ENCODE measurements around the gene PRKCZ. TPM values are rescaled to one million over a fixed set of nuclear protein-coding genes. Genes with fewer than 3 reads are reported as not detected.

The PRKCZ gene
- total and polyA plus RNA-seq, 2 experiments from 2014 or later = 26.2 to 36.9 TPM

DNA sequence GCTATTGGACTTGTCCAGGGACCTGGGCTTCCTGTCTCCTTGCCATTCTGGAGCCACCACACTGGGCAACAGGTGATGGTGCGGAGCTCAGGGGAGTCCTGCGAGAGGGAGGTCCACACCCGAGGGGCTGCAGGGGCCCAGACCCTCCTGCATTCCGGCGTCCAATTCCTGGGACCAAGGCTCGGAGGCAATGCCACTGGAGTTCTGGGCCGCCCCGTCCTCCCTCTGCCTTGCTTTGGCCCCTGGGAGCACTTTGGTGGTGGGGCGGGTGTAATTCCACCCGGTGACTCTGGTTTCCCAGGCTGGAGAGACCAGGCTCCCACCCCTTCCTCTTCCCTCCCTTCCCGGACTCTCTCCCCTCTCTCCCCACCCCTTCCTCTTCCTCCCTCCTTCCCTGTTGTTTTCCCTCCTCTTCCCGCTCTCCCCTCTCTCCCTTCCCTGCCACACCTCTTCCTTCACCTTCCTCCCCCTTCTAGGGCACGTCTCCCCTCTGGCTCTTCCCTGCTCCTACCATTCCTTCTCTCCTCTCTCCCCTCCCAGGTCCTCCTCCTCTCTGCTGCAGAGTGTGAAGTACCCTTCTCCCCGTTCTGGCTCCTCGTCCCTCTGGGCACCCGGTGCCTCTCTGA lies 2.0 kb downstream of the PRKCZ start:
- peaks cover 18% of the 10 kb centered on the region; the same call in 1 of the 2 replicates for H3K4me1 ChIP-seq (ENCODE audit: insufficient read depth)
- DNase-seq (ENCODE audit: low spot score) = no peak
- H3K79me2 ChIP-seq (replicated peaks; ENCODE audit: insufficient read depth) = peaks cover 40% of the 10 kb centered on the region
- peaks cover 20% of the 10 kb centered on the region for H3K4me1 Mint-ChIP-seq
- no peak for ATAC-seq
- peak overlapping the region; percentile 92 for H3K4me3 ChIP-seq
- no peak overlapping the region for H3K27ac ChIP-seq (ENCODE audit: low read depth)
- peaks cover 14% of the 10 kb centered on the region for H3K36me3 Mint-ChIP-seq (ENCODE audit: low read depth)
- H3K4me2 ChIP-seq = peak overlapping the region; percentile 96; the same call in 1 of the 2 replicates
- H3F3A ChIP-seq (replicated peaks; ENCODE audit: low read depth) = peaks cover 13% of the 10 kb centered on the region
- no peak overlapping the region for H3K27ac Mint-ChIP-seq
- TF ChIP-seq, protein P1, sequence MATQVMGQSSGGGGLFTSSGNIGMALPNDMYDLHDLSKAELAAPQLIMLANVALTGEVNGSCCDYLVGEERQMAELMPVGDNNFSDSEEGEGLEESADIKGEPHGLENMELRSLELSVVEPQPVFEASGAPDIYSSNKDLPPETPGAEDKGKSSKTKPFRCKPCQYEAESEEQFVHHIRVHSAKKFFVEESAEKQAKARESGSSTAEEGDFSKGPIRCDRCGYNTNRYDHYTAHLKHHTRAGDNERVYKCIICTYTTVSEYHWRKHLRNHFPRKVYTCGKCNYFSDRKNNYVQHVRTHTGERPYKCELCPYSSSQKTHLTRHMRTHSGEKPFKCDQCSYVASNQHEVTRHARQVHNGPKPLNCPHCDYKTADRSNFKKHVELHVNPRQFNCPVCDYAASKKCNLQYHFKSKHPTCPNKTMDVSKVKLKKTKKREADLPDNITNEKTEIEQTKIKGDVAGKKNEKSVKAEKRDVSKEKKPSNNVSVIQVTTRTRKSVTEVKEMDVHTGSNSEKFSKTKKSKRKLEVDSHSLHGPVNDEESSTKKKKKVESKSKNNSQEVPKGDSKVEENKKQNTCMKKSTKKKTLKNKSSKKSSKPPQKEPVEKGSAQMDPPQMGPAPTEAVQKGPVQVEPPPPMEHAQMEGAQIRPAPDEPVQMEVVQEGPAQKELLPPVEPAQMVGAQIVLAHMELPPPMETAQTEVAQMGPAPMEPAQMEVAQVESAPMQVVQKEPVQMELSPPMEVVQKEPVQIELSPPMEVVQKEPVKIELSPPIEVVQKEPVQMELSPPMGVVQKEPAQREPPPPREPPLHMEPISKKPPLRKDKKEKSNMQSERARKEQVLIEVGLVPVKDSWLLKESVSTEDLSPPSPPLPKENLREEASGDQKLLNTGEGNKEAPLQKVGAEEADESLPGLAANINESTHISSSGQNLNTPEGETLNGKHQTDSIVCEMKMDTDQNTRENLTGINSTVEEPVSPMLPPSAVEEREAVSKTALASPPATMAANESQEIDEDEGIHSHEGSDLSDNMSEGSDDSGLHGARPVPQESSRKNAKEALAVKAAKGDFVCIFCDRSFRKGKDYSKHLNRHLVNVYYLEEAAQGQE (IDR thresholded peaks at IDR 0.05; ENCODE audit: unreplicated experiment) = no peak
- TF ChIP-seq NANOG (IDR thresholded peaks at IDR 0.05; ENCODE audit: borderline replicate concordance) (no peak), JUNB (IDR thresholded peaks at IDR 0.05; ENCODE audit: unreplicated experiment) (no peak), ZNF331 (CRISPR knock-in tag; IDR thresholded peaks at IDR 0.05; ENCODE audit: low read depth) (no peak), CREB1 (CRISPR knock-in tag; IDR thresholded peaks at IDR 0.05; ENCODE audit: low read depth) (no peak), ZNF114 (CRISPR knock-in tag; IDR thresholded peaks at IDR 0.05) (no peak), STAT1 (IDR thresholded peaks at IDR 0.05; ENCODE audit: unreplicated experiment) (no peak), POLR2AphosphoS5 (IDR thresholded peaks at IDR 0.05; ENCODE audit: low read depth) (no peak), EZH2phosphoT487 (IDR thresholded peaks at IDR 0.05; ENCODE audit: unreplicated experiment) (no peak), EZH2 (IDR thresholded peaks at IDR 0.05; ENCODE audit: low read depth, unreplicated experiment) (no peak)
- TF ChIP-seq, protein P2, sequence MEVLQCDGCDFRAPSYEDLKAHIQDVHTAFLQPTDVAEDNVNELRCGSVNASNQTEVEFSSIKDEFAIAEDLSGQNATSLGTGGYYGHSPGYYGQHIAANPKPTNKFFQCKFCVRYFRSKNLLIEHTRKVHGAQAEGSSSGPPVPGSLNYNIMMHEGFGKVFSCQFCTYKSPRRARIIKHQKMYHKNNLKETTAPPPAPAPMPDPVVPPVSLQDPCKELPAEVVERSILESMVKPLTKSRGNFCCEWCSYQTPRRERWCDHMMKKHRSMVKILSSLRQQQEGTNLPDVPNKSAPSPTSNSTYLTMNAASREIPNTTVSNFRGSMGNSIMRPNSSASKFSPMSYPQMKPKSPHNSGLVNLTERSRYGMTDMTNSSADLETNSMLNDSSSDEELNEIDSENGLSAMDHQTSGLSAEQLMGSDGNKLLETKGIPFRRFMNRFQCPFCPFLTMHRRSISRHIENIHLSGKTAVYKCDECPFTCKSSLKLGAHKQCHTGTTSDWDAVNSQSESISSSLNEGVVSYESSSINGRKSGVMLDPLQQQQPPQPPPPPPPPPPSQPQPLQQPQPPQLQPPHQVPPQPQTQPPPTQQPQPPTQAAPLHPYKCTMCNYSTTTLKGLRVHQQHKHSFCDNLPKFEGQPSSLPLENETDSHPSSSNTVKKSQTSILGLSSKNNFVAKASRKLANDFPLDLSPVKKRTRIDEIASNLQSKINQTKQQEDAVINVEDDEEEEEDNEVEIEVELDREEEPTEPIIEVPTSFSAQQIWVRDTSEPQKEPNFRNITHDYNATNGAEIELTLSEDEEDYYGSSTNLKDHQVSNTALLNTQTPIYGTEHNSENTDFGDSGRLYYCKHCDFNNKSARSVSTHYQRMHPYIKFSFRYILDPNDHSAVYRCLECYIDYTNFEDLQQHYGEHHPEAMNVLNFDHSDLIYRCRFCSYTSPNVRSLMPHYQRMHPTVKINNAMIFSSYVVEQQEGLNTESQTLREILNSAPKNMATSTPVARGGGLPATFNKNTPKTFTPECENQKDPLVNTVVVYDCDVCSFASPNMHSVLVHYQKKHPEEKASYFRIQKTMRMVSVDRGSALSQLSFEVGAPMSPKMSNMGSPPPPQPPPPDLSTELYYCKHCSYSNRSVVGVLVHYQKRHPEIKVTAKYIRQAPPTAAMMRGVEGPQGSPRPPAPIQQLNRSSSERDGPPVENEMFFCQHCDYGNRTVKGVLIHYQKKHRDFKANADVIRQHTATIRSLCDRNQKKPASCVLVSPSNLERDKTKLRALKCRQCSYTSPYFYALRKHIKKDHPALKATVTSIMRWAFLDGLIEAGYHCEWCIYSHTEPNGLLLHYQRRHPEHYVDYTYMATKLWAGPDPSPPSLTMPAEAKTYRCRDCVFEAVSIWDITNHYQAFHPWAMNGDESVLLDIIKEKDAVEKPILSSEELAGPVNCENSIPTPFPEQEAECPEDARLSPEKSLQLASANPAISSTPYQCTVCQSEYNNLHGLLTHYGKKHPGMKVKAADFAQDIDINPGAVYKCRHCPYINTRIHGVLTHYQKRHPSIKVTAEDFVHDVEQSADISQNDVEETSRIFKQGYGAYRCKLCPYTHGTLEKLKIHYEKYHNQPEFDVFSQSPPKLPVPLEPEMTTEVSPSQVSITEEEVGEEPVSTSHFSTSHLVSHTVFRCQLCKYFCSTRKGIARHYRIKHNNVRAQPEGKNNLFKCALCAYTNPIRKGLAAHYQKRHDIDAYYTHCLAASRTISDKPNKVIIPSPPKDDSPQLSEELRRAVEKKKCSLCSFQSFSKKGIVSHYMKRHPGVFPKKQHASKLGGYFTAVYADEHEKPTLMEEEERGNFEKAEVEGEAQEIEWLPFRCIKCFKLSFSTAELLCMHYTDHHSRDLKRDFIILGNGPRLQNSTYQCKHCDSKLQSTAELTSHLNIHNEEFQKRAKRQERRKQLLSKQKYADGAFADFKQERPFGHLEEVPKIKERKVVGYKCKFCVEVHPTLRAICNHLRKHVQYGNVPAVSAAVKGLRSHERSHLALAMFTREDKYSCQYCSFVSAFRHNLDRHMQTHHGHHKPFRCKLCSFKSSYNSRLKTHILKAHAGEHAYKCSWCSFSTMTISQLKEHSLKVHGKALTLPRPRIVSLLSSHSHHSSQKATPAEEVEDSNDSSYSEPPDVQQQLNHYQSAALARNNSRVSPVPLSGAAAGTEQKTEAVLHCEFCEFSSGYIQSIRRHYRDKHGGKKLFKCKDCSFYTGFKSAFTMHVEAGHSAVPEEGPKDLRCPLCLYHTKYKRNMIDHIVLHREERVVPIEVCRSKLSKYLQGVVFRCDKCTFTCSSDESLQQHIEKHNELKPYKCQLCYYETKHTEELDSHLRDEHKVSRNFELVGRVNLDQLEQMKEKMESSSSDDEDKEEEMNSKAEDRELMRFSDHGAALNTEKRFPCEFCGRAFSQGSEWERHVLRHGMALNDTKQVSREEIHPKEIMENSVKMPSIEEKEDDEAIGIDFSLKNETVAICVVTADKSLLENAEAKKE (CRISPR knock-in tag; IDR thresholded peaks at IDR 0.05) = no peak
- TF ChIP-seq, protein P3, sequence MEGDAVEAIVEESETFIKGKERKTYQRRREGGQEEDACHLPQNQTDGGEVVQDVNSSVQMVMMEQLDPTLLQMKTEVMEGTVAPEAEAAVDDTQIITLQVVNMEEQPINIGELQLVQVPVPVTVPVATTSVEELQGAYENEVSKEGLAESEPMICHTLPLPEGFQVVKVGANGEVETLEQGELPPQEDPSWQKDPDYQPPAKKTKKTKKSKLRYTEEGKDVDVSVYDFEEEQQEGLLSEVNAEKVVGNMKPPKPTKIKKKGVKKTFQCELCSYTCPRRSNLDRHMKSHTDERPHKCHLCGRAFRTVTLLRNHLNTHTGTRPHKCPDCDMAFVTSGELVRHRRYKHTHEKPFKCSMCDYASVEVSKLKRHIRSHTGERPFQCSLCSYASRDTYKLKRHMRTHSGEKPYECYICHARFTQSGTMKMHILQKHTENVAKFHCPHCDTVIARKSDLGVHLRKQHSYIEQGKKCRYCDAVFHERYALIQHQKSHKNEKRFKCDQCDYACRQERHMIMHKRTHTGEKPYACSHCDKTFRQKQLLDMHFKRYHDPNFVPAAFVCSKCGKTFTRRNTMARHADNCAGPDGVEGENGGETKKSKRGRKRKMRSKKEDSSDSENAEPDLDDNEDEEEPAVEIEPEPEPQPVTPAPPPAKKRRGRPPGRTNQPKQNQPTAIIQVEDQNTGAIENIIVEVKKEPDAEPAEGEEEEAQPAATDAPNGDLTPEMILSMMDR (conservative IDR thresholded peaks at IDR 0.05; ENCODE audit: low read depth in 2 of 2) = no peak
- TF ChIP-seq, protein P4, sequence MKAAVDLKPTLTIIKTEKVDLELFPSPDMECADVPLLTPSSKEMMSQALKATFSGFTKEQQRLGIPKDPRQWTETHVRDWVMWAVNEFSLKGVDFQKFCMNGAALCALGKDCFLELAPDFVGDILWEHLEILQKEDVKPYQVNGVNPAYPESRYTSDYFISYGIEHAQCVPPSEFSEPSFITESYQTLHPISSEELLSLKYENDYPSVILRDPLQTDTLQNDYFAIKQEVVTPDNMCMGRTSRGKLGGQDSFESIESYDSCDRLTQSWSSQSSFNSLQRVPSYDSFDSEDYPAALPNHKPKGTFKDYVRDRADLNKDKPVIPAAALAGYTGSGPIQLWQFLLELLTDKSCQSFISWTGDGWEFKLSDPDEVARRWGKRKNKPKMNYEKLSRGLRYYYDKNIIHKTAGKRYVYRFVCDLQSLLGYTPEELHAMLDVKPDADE (IDR thresholded peaks at IDR 0.05) = no peak
- H3K27me3 ChIP-seq (ENCODE audit: insufficient read depth) = no peaks in the 10 kb centered on the region
- H2AFZ ChIP-seq = no peak overlapping the region
- peak overlapping the region; percentile 72 for H3K4me3 Mint-ChIP-seq
- no peaks in the 10 kb centered on the region for H3K9me2 ChIP-seq (ENCODE audit: insufficient read depth)
- H3K9me3 Mint-ChIP-seq = no peaks in the 10 kb centered on the region; the same call in 2 of the 3 replicates
- peaks cover 16% of the 10 kb centered on the region for H3K27me3 Mint-ChIP-seq (ENCODE audit: insufficient read depth, low read depth, poor library complexity)
- H3K36me3 ChIP-seq (ENCODE audit: insufficient read depth) = no peaks in the 10 kb centered on the region
- H4K20me1 ChIP-seq (replicated peaks; ENCODE audit: insufficient read depth) = peaks cover 25% of the 10 kb centered on the region
